Activated T-cell treated with anti-CD3 and anti-CD28 coated beads, Interleukin-2, amount 50 U/mL, for 4 hours (primary cell): ENCODE data around the gene NUDT9. TPM values are rescaled to one million over a fixed set of nuclear protein-coding genes. Genes with fewer than 3 reads are reported as not detected.
"Not testable (repeated sequence)": the region's sequence is repeated elsewhere in the genome, so short reads cannot be mapped to it uniquely, and the experiment has no call there.

ENCODE experiments used
- ATAC-seq, 2 donors: fragments of 200-7000 bp; cut with Tn5 transposase; one replicate each; pipeline ENCODE4 v1.10.0; 2021
- DNase-seq: peaks from one replicate; pipeline ENCODE4 v3.0.0-alpha.2; 2020
- H3K27me3 Mint-ChIP-seq: one replicate; pipeline ENCODE4 v1.8.0; 2021; ENCODE audit warnings: low read depth, mixed read lengths
- H3K36me3 Mint-ChIP-seq: one replicate; pipeline ENCODE4 v1.8.0; 2022; ENCODE audit warnings: mixed read lengths; ENCODE audit not compliant: insufficient read depth
- H3K4me1 Mint-ChIP-seq: one replicate; pipeline ENCODE4 v1.8.0; 2021; ENCODE audit warnings: low read depth, mixed read lengths
- H3K4me3 Mint-ChIP-seq: one replicate; pipeline ENCODE4 v1.8.0; 2021; ENCODE audit warnings: mild to moderate bottlenecking, moderate library complexity, mixed read lengths
- H3K9me3 Mint-ChIP-seq: one replicate; pipeline ENCODE4 v1.8.0; 2021; ENCODE audit warnings: mixed read lengths
- total RNA-seq, 3 donors: library from RNA; stranded (reverse); gene quantifications; one replicate each; pipeline ENCODE4 v1.2.1, GENCODE V29; 2021

Gene NUDT9
- total RNA-seq, 3 donors from 2014 or later = 15.9 to 21.0 (median 16.6) TPM

DNA sequence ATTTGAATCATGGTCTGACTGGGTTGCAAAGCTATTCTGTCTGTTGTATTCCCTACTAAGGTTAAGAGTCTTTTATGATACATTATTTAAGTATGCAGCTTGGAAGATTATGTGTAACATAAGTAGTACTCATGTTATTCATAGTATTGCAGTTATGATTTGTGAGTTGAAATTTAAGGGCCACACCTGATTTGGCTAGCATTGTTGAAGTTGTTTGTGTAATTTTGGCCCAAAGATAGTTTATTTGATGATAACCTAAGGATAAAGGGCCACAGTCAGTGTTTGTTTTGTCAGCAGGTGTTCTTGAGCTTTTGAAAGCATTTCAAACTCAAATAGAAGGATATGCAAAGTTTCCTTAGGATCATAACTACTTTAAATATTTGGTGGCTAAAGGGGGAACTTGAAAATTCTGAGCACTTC, 38.9 kb downstream of the NUDT9 start:
- no peak overlapping the region for H3K4me3 Mint-ChIP-seq
- no peak for DNase-seq
- H3K4me1 Mint-ChIP-seq = no peaks in the 10 kb centered on the region
- no peaks in the 10 kb centered on the region for H3K9me3 Mint-ChIP-seq
- no peaks in the 10 kb centered on the region for H3K27me3 Mint-ChIP-seq
- H3K36me3 Mint-ChIP-seq = peaks cover 19% of the 10 kb centered on the region
- ATAC-seq = no peak

DNA sequence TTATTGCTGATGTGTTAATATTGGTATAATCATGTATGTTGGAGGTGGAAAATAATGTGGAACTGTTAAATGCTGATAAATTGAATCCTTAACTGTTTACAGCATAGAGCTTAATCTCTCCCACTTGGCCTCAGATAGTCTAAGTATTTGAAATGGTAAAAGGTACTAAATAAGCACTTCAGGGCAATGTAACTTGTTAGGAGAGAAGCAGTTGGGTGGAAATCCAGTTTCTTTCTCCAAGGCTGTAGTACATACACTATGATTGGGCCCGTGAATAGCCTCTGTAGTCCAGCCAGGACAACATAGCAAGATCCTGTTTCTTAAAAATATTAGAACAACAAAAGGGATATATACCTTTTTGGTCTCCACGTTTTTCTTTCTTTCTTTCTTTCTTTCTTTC, 39.7 kb downstream of the NUDT9 start:
- Mint-ChIP-seq H3K4me3 (no peak overlapping the region), H3K36me3 (peaks cover 19% of the 10 kb centered on the region), H3K27me3 (no peaks in the 10 kb centered on the region), H3K9me3 (no peaks in the 10 kb centered on the region), H3K4me1 (no peaks in the 10 kb centered on the region)
- no peak for ATAC-seq
- DNase-seq = no peak

DNA sequence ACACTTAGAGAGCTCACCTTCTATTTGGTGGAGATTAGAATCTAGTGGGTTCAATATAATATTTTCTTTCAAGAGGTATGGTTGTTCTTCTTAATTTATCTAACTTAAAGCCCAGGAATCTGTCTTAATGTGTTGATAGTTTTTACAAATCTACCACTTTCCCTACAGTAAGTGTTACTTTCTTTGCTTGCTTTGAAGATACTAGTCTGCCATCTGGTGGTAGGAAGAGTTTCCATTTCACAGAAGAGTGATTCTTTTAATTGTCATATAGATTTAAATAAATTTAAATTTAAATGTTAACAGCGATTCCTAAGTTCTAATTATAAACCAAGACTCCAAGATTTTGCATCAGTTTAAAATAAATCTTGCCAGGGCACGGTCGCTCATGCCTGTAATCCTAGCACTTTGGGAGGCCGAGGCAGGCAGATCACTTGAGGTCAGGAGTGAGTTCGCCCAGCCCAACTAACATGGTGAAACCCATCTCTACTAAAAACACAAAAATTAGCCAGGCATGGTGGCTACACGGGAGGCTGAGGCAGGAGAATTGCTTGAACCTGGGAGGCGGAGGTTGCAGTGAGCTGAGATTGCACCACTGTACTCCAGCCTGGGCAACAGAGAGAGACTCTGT, 43.5 kb downstream of the NUDT9 start:
- Mint-ChIP-seq H3K4me3 (no peak overlapping the region), H3K4me1 (no peaks in the 10 kb centered on the region), H3K36me3 (peaks cover 1% of the 10 kb centered on the region), H3K27me3 (no peaks in the 10 kb centered on the region), H3K9me3 (no peaks in the 10 kb centered on the region)
- ATAC-seq (no peak), DNase-seq (no peak)

DNA sequence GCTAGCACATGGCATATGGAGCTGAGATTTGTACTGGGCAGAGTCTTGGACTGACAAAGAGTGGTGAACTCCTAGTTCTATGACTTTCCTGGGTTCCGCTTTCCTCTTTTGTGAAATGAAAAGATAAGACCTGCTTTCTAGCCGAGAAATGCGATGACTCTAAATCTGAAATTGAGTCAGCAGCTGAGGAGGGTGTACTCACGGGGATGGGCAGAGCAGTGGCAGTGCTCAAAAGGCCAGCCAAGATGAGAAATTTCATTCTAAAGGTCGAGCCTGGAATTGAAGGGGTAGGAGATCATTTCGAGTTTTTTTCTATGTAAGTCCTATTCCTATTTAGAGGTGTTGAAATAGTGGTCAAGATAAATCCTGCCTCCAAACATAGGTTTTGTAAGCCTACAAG, 47.0 kb downstream of the NUDT9 start:
- Mint-ChIP-seq H3K4me1 (no peaks in the 10 kb centered on the region), H3K27me3 (no peaks in the 10 kb centered on the region), H3K4me3 (no peak overlapping the region), H3K9me3 (no peaks in the 10 kb centered on the region), H3K36me3 (no peaks in the 10 kb centered on the region)
- no peak for DNase-seq
- no peak for ATAC-seq

DNA sequence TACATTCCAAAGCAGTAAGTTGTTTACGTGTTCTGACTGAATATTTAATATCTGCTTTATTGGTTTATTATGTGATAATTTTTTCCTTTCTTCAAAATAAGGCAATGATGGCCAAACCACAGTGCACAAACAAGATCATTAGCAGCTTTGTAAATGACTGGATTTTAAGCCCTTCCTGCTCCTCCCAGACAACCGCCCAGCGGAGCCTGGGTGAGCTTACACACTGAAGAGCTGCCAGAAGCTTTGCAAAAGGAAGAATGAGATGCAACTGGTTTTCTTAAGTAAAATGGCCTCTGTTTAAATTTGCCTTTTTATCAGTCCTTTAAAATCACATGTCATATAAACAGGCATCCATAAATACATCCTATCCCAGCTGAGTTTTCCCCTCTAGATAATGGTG, 54.6 kb downstream of the NUDT9 start:
- Mint-ChIP-seq H3K4me3 (no peak overlapping the region), H3K27me3 (no peaks in the 10 kb centered on the region), H3K9me3 (no peaks in the 10 kb centered on the region), H3K4me1 (no peaks in the 10 kb centered on the region), H3K36me3 (no peaks in the 10 kb centered on the region)
- ATAC-seq = no peak
- no peak for DNase-seq

DNA sequence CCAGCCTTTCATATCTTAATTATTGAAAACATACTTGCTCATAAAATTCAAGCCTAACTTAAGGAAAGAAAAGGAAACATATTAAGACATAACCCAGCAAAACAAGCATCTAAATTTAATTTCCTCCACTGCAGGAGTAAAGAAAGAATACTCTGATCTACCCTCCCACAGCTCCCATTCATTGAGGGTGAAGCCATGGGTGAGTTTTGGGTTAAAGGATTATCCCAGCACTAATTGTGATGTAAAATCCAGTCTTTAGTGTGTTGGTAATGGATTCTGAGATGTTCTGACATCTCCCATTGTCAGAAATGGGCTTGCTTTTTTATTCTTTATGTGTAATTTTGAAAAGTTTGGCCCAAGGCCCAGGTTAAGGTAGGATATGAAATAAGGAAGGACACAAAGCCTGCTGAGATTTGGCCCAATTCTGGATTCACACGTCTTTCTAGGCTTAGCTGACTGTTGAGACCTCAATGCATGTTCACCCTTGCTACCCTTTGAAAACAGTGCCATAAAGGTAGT, 56.4 kb downstream of the NUDT9 start:
- Mint-ChIP-seq H3K4me3 (no peak overlapping the region), H3K9me3 (no peaks in the 10 kb centered on the region), H3K4me1 (no peaks in the 10 kb centered on the region), H3K36me3 (no peaks in the 10 kb centered on the region), H3K27me3 (no peaks in the 10 kb centered on the region)
- ATAC-seq = no peak
- DNase-seq = no peak

DNA sequence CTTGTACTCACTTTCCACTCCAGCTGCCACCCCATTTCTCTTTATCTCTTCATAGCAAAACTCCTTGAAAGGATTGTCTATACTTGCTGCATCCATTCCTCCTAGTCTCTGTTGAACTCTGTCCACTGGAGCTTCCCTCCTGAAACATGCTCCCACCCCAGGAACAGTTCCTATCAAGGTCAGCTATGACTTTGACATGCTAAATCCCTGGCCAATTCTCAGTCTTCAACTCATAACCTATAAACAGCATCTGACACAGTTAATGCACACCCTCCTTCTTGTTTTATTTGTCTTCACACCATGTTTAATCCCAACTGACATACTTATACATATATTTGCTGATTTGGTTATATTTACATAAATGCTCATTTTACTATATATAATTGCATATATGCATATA, 59.0 kb downstream of the NUDT9 start:
- no peak overlapping the region for H3K4me3 Mint-ChIP-seq
- DNase-seq (no peak), ATAC-seq (no peak)
- H3K4me1 Mint-ChIP-seq = no peaks in the 10 kb centered on the region
- peaks cover 4% of the 10 kb centered on the region for H3K36me3 Mint-ChIP-seq
- H3K9me3 Mint-ChIP-seq = no peaks in the 10 kb centered on the region
- H3K27me3 Mint-ChIP-seq = no peaks in the 10 kb centered on the region

DNA sequence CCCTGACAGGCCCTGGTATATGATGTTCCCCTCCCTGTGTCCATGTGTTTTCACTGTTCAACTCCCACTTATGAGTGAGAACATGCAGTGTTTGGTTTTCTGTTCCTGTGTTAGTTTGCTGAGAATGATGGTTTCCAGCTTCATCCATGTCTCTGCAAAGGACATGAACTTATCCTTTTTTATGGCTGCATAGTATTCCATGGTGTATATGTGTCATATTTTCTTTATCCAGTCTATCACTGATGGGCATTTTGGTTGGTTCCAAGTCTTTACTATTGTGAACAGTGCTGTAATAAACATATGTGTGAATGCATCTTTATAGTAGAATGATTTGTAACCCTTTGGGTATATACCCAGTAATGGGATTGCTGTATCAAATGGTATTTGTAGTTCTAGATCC, 60.9 kb downstream of the NUDT9 start:
- H3K36me3 Mint-ChIP-seq, H3K27me3 Mint-ChIP-seq, ATAC-seq, H3K4me1 Mint-ChIP-seq, H3K9me3 Mint-ChIP-seq, H3K4me3 Mint-ChIP-seq, DNase-seq: not testable (repeated sequence)

DNA sequence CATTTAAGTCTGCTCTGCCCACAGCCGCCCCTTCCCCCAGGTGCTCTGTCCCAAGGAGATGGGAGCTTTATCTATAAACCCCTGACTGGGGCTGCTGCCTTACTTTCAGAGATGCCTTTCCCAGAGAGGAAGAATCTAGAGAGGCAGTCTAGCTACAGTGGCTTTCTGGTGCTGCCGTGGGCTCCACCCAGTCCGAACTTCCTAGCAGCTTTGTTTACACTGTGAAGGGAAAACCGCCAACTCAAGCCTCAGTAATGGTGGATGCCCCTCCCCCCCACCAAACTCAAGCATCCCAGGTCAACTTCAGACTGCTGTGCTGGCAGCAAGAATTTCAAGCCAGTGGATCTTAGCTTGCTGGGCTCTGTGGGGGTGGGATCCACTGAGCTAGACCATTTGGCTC, 66.3 kb downstream of the NUDT9 start:
- H3K9me3 Mint-ChIP-seq, H3K4me1 Mint-ChIP-seq, H3K36me3 Mint-ChIP-seq, ATAC-seq, DNase-seq, H3K4me3 Mint-ChIP-seq, H3K27me3 Mint-ChIP-seq: not testable (repeated sequence)

DNA sequence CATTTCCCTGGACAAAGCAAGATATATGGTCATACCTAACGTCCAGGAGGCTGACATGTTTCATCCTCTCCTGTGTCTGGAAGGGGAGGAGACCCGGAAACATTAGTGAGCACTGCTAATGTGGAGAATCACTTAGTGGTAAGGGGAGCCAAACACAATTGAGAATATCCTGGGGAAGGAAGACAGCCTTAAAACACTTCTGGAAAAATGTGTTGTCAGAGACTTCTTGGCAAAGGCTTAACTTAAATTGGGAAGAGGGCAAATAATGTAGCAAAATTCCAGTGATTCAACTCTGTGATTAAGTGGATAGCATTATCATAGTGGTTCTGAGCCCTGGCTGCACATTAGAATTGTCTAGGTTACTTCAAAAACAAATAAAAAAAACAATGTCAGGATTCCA, 67.3 kb downstream of the NUDT9 start:
- ATAC-seq (no peak), DNase-seq (no peak)
- Mint-ChIP-seq H3K36me3 (peaks cover 7% of the 10 kb centered on the region), H3K27me3 (no peaks in the 10 kb centered on the region), H3K9me3 (no peaks in the 10 kb centered on the region), H3K4me1 (no peaks in the 10 kb centered on the region), H3K4me3 (no peak overlapping the region)

DNA sequence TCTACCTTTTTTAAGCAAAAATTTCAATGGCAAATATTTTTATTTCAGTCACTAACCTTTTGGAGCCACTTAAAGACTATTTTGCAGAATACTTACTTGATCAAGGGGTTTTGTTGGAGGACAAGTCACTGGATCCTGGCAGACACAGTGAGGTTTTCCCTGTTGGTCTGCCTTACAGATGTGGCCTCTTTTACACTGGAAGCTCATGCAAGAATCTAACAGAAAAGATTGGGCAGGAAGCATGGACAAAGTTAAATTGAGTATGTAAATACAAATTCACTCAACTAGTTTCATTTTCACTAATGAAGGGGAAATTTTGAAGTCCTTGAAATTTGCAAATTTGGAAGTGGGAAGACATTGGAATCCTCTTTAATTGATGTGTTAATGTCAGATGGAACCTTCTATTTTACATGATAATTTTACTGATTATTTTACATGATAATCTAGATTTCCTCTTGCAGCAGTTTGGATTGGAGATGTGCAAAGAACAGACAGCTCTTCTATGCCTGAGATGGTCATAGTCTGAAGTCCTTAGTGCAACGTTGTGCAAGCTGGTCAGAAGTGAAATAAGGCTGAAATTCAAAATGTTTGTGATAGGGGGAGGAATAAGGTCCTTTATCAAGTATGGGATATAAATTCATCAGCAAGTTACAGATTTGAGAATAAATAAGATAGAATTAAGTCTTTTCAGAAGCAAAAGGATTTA, 68.4 kb downstream of the NUDT9 start:
- no peaks in the 10 kb centered on the region for H3K9me3 Mint-ChIP-seq
- no peaks in the 10 kb centered on the region for H3K27me3 Mint-ChIP-seq
- H3K4me3 Mint-ChIP-seq = no peak overlapping the region
- DNase-seq (no peak), ATAC-seq (no peak)
- H3K4me1 Mint-ChIP-seq = no peaks in the 10 kb centered on the region
- H3K36me3 Mint-ChIP-seq = peaks cover 7% of the 10 kb centered on the region

DNA sequence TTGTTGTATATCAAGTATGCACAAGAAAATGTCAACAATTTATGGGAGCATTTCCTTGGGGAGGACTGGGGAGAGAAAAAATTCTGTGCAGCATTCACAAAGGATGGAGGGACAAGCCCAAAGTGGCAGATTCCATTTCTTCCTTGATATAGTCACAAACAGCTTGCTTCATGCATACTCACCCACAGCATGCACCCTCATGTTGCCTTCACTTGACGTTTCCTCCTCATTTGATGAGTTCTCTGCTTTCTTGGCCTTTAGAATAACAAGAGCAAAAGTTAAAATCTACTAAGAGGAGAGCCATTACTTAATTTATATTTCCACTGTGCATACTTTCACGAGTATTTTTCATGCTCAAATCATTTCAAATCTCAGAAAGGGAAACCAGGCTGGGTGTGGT, 69.1 kb downstream of the NUDT9 start:
- Mint-ChIP-seq H3K36me3 (peaks cover 3% of the 10 kb centered on the region), H3K4me1 (no peaks in the 10 kb centered on the region), H3K9me3 (no peaks in the 10 kb centered on the region), H3K27me3 (no peaks in the 10 kb centered on the region), H3K4me3 (no peak overlapping the region)
- ATAC-seq (no peak), DNase-seq (no peak)

DNA sequence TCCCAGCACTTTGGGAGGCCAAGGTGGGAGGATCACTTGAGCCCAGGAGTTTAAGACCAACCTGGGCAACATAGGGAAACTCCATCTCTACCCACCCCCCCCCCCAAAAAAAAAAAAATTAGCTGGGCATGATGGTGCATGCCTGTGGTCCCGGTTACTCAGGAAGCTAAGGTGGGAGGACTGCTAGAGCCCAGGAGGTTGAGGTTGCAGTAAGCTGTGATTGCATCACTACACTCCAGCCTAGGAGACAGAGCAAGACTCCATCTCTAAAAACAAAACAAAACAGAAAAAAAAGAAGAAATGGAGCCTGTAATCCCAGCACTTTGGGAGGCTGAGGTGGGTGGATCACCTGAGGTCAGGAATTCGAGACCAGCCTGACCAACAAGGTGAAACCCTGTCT, 69.5 kb downstream of the NUDT9 start:
- H3K36me3 Mint-ChIP-seq, H3K4me3 Mint-ChIP-seq, ATAC-seq, DNase-seq, H3K27me3 Mint-ChIP-seq, H3K4me1 Mint-ChIP-seq, H3K9me3 Mint-ChIP-seq: not testable (repeated sequence)

DNA sequence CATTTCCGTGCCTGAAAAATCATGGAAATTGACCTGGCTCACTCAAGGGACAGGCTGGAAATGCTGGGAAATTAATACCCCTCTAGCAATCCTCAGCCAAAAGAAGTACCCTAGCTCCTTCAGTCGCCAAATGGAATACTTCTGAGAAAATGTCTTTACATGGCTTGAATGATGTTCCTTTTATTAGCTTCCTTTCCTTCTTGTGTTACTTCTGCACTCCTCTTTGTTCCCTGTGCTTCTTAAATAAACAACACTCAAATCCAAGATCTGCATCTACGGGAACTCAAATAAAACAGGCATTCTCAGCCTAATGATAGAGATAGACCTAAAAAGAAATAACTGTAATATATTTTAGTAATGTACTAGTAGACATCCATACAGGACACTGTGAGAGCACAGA, 70.7 kb downstream of the NUDT9 start:
- Mint-ChIP-seq H3K27me3 (no peaks in the 10 kb centered on the region), H3K36me3 (peaks cover 3% of the 10 kb centered on the region), H3K9me3 (no peaks in the 10 kb centered on the region), H3K4me3 (no peak overlapping the region), H3K4me1 (no peaks in the 10 kb centered on the region)
- ATAC-seq (no peak), DNase-seq (no peak)

DNA sequence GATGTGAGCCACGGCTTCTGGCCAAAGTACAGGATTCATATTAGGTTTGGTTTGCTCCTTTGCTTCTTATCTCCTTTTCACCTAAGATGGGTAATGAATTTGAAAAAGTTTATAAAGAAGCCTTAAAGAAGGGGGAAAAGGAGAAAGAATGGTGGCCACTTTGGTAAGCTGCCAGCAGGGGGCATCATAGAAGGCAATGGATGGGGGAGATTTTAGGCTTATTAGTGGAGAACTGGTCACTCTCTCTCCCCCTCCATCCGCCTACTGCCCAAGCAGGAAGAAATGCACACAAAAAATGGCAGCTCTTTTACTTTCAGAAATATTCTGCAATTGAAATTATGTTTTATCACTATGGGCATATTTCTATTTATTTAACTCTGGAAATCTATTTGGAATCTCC, 74.8 kb downstream of the NUDT9 start:
- no peak for ATAC-seq
- H3K36me3 Mint-ChIP-seq = no peaks in the 10 kb centered on the region
- H3K4me1 Mint-ChIP-seq = peaks cover 9% of the 10 kb centered on the region
- H3K4me3 Mint-ChIP-seq = no peak overlapping the region
- no peaks in the 10 kb centered on the region for H3K9me3 Mint-ChIP-seq
- no peak for DNase-seq
- no peaks in the 10 kb centered on the region for H3K27me3 Mint-ChIP-seq
